ENCODE measurements around the gene SLAMF6. TPM values are rescaled to one million over a fixed set of nuclear protein-coding genes. Genes with fewer than 3 reads are reported as not detected.

The SLAMF6 gene
- total RNA-seq, 1 experiment from 2014 or later: not detected

GRCh38 chr1:160558660-160559380 lies 35.8 kb upstream of the SLAMF6 start:
- CTCF ChIA-PET: no interaction called here
- BruUV-seq (replicated peaks): no TSS peak
- intact Hi-C loops (cut with micrococcal nuclease; ENCODE audit: unreplicated experiment): no loop called here

GRCh38 chr1:160553778-160554177 lies 30.7 kb upstream of the SLAMF6 start:
- Histone ChIP-seq H3K9me3 (ENCODE audit: low read depth, low read length, poor library complexity, severe bottlenecking) (no peaks in the 10 kb centered on the region), H3K27ac (ENCODE audit: low read depth, low read length, poor library complexity, severe bottlenecking) (no peak overlapping the region), H3K27me3 (replicated peaks; ENCODE audit: insufficient read depth, low read depth, low read length, poor library complexity) (peaks cover 35% of the 10 kb centered on the region), H3K36me3 (ENCODE audit: insufficient read depth, low read length, poor library complexity, severe bottlenecking) (no peaks in the 10 kb centered on the region), H3K4me3 (ENCODE audit: low read depth, low read length, poor library complexity, severe bottlenecking) (no peak overlapping the region), H3K4me1 (ENCODE audit: insufficient read depth, low read length, poor library complexity, severe bottlenecking) (no peaks in the 10 kb centered on the region)
- no TSS peak for BruUV-seq (replicated peaks)
- POLR2A ChIA-PET (ENCODE audit: low non-redundant PET): interaction anchor here (0.7 kb wide), 1 partner anchor 15 kb away, joined by 5 read pairs; no protein-coding TSS in a partner anchor
- TF ChIP-seq CTCF (conservative IDR thresholded peaks at IDR 0.05; ENCODE audit: low read depth, low read length) (no peak), EZH2 (IDR thresholded peaks at IDR 0.05; ENCODE audit: borderline replicate concordance, low read depth, low read length, poor library complexity, severe bottlenecking) (no peak)
- CTCF ChIA-PET: no interaction called here
- DNase-seq (ENCODE audit: low spot score): no peak
- intact Hi-C loops (cut with micrococcal nuclease; ENCODE audit: unreplicated experiment): no loop called here

More at GRCh38 chr1:160558660-160559380, 35.8 kb upstream of the SLAMF6 start:
- no peak for TF ChIP-seq CTCF (conservative IDR thresholded peaks at IDR 0.05; ENCODE audit: low read depth, low read length)
- no peak for TF ChIP-seq EZH2 (IDR thresholded peaks at IDR 0.05; ENCODE audit: borderline replicate concordance, low read depth, low read length, poor library complexity, severe bottlenecking)
- POLR2A ChIA-PET (ENCODE audit: low non-redundant PET): no interaction called here
- DNase-seq (ENCODE audit: low spot score): no peak
- no peaks in the 10 kb centered on the region for H3K9me3 ChIP-seq (ENCODE audit: low read depth, low read length, poor library complexity, severe bottlenecking)
- H3K27me3 ChIP-seq (replicated peaks; ENCODE audit: insufficient read depth, low read depth, low read length, poor library complexity): peaks cover 51% of the 10 kb centered on the region
- H3K4me3 ChIP-seq (ENCODE audit: low read depth, low read length, poor library complexity, severe bottlenecking): no peak overlapping the region
- H3K4me1 ChIP-seq (ENCODE audit: insufficient read depth, low read length, poor library complexity, severe bottlenecking): no peaks in the 10 kb centered on the region
- no peak overlapping the region for H3K27ac ChIP-seq (ENCODE audit: low read depth, low read length, poor library complexity, severe bottlenecking)
- H3K36me3 ChIP-seq (ENCODE audit: insufficient read depth, low read length, poor library complexity, severe bottlenecking): no peaks in the 10 kb centered on the region

- intact Hi-C loops (cut with micrococcal nuclease; ENCODE audit: unreplicated experiment): no loop called here
- BruUV-seq (replicated peaks): no TSS peak
- Histone ChIP-seq H3K4me1 (ENCODE audit: insufficient read depth, low read length, poor library complexity, severe bottlenecking) (no peaks in the 10 kb centered on the region), H3K4me3 (ENCODE audit: low read depth, low read length, poor library complexity, severe bottlenecking) (no peak overlapping the region), H3K27ac (ENCODE audit: low read depth, low read length, poor library complexity, severe bottlenecking) (no peak overlapping the region), H3K27me3 (replicated peaks; ENCODE audit: insufficient read depth, low read depth, low read length, poor library complexity) (peaks cover 22% of the 10 kb centered on the region), H3K9me3 (ENCODE audit: low read depth, low read length, poor library complexity, severe bottlenecking) (no peaks in the 10 kb centered on the region), H3K36me3 (ENCODE audit: insufficient read depth, low read length, poor library complexity, severe bottlenecking) (no peaks in the 10 kb centered on the region)
- TF ChIP-seq EZH2 (IDR thresholded peaks at IDR 0.05; ENCODE audit: borderline replicate concordance, low read depth, low read length, poor library complexity, severe bottlenecking): no peak
- no peak for TF ChIP-seq CTCF (conservative IDR thresholded peaks at IDR 0.05; ENCODE audit: low read depth, low read length)
- DNase-seq (ENCODE audit: low spot score): no peak
- ChIA-PET POLR2A (ENCODE audit: low non-redundant PET) (no interaction called here), CTCF (no interaction called here)
These were observed 29.4 kb upstream of the SLAMF6 start for GRCh38 chr1:160552425-160552824.
